ENCODE results near the gene TMEM218.

Gene TMEM218

GRCh38 chr11:125084761-125085231, 26.6 kb downstream of the TMEM218 start:
- Histone ChIP-seq H3K9me3 (ENCODE audit: control insufficient read depth in 2 of 2, low read length in 2 of 2) (no peaks in the 10 kb centered on the region), H3K27ac (ENCODE audit: low read depth in 2 of 2, low read length in 2 of 2) (no peak overlapping the region), H3K9ac (ENCODE audit: low read depth in 1 of 2, low read length in 2 of 2) (no peak overlapping the region), H3K36me3 (ENCODE audit: control insufficient read depth in 2 of 2, insufficient read depth in 2 of 2, low read length in 2 of 2) (no peaks in the 10 kb centered on the region), H3K4me1 (ENCODE audit: control insufficient read depth in 2 of 2, insufficient read depth in 2 of 2, low read length in 2 of 2) (no peaks in the 10 kb centered on the region), H3K27me3 (ENCODE audit: control insufficient read depth in 2 of 2, insufficient read depth in 2 of 2, low read length in 2 of 2) (no peaks in the 10 kb centered on the region), H3K4me3 (ENCODE audit: low read length in 2 of 2) (no peak overlapping the region)

GRCh38 chr11:125084057-125084416, 27.4 kb downstream of the TMEM218 start:
- Histone ChIP-seq H3K9ac (ENCODE audit: low read depth in 1 of 2, low read length in 2 of 2) (no peak overlapping the region), H3K4me1 (ENCODE audit: control insufficient read depth in 2 of 2, insufficient read depth in 2 of 2, low read length in 2 of 2) (no peaks in the 10 kb centered on the region)

GRCh38 chr11:125083312-125084056, 27.9 kb downstream of the TMEM218 start:
- no peaks in the 10 kb centered on the region for H3K27me3 ChIP-seq (ENCODE audit: control insufficient read depth in 2 of 2, insufficient read depth in 2 of 2, low read length in 2 of 2)
- no peak overlapping the region for H3K27ac ChIP-seq (ENCODE audit: low read depth in 2 of 2, low read length in 2 of 2)
- no peaks in the 10 kb centered on the region for H3K36me3 ChIP-seq (ENCODE audit: control insufficient read depth in 2 of 2, insufficient read depth in 2 of 2, low read length in 2 of 2)
- H3K4me3 ChIP-seq (ENCODE audit: low read length in 2 of 2), result no peak overlapping the region
- H3K9ac ChIP-seq (ENCODE audit: low read depth in 1 of 2, low read length in 2 of 2), result no peak overlapping the region
- H3K9me3 ChIP-seq (ENCODE audit: control insufficient read depth in 2 of 2, low read length in 2 of 2), result no peaks in the 10 kb centered on the region
- H3K4me1 ChIP-seq (ENCODE audit: control insufficient read depth in 2 of 2, insufficient read depth in 2 of 2, low read length in 2 of 2), result no peaks in the 10 kb centered on the region

More at GRCh38 chr11:125084057-125084416, 27.4 kb downstream of the TMEM218 start:
- Histone ChIP-seq H3K27ac (ENCODE audit: low read depth in 2 of 2, low read length in 2 of 2) (no peak overlapping the region), H3K36me3 (ENCODE audit: control insufficient read depth in 2 of 2, insufficient read depth in 2 of 2, low read length in 2 of 2) (no peaks in the 10 kb centered on the region), H3K27me3 (ENCODE audit: control insufficient read depth in 2 of 2, insufficient read depth in 2 of 2, low read length in 2 of 2) (no peaks in the 10 kb centered on the region), H3K9me3 (ENCODE audit: control insufficient read depth in 2 of 2, low read length in 2 of 2) (no peaks in the 10 kb centered on the region), H3K4me3 (ENCODE audit: low read length in 2 of 2) (no peak overlapping the region)

- H3K36me3 ChIP-seq (ENCODE audit: control insufficient read depth in 2 of 2, insufficient read depth in 2 of 2, low read length in 2 of 2), result no peaks in the 10 kb centered on the region
- H3K9me3 ChIP-seq (ENCODE audit: control insufficient read depth in 2 of 2, low read length in 2 of 2), result no peaks in the 10 kb centered on the region
- no peaks in the 10 kb centered on the region for H3K27me3 ChIP-seq (ENCODE audit: control insufficient read depth in 2 of 2, insufficient read depth in 2 of 2, low read length in 2 of 2)
- H3K4me3 ChIP-seq (ENCODE audit: low read length in 2 of 2), result no peak overlapping the region
- no peak overlapping the region for H3K9ac ChIP-seq (ENCODE audit: low read depth in 1 of 2, low read length in 2 of 2)
- no peak overlapping the region for H3K27ac ChIP-seq (ENCODE audit: low read depth in 2 of 2, low read length in 2 of 2)
- H3K4me1 ChIP-seq (ENCODE audit: control insufficient read depth in 2 of 2, insufficient read depth in 2 of 2, low read length in 2 of 2), result no peaks in the 10 kb centered on the region
Measured at GRCh38 chr11:125082611-125083311, 28.7 kb downstream of the TMEM218 start.

GRCh38 chr11:125082040-125082439, 29.4 kb downstream of the TMEM218 start:
- Histone ChIP-seq H3K9ac (ENCODE audit: low read depth in 1 of 2, low read length in 2 of 2) (no peak overlapping the region), H3K4me3 (ENCODE audit: low read length in 2 of 2) (no peak overlapping the region), H3K9me3 (ENCODE audit: control insufficient read depth in 2 of 2, low read length in 2 of 2) (no peaks in the 10 kb centered on the region), H3K36me3 (ENCODE audit: control insufficient read depth in 2 of 2, insufficient read depth in 2 of 2, low read length in 2 of 2) (no peaks in the 10 kb centered on the region), H3K27ac (ENCODE audit: low read depth in 2 of 2, low read length in 2 of 2) (no peak overlapping the region), H3K27me3 (ENCODE audit: control insufficient read depth in 2 of 2, insufficient read depth in 2 of 2, low read length in 2 of 2) (no peaks in the 10 kb centered on the region), H3K4me1 (ENCODE audit: control insufficient read depth in 2 of 2, insufficient read depth in 2 of 2, low read length in 2 of 2) (no peaks in the 10 kb centered on the region)

- Histone ChIP-seq H3K9me3 (ENCODE audit: control insufficient read depth in 2 of 2, low read length in 2 of 2) (no peaks in the 10 kb centered on the region), H3K27me3 (ENCODE audit: control insufficient read depth in 2 of 2, insufficient read depth in 2 of 2, low read length in 2 of 2) (no peaks in the 10 kb centered on the region), H3K9ac (ENCODE audit: low read depth in 1 of 2, low read length in 2 of 2) (no peak overlapping the region), H3K4me3 (ENCODE audit: low read length in 2 of 2) (no peak overlapping the region), H3K27ac (ENCODE audit: low read depth in 2 of 2, low read length in 2 of 2) (no peak overlapping the region), H3K4me1 (ENCODE audit: control insufficient read depth in 2 of 2, insufficient read depth in 2 of 2, low read length in 2 of 2) (no peaks in the 10 kb centered on the region), H3K36me3 (ENCODE audit: control insufficient read depth in 2 of 2, insufficient read depth in 2 of 2, low read length in 2 of 2) (no peaks in the 10 kb centered on the region)
Measured at GRCh38 chr11:125081098-125081798, 30.2 kb downstream of the TMEM218 start.

GRCh38 chr11:125080531-125080911, 30.9 kb downstream of the TMEM218 start:
- H3K27ac ChIP-seq (ENCODE audit: low read depth in 2 of 2, low read length in 2 of 2), result no peak overlapping the region
- no peaks in the 10 kb centered on the region for H3K27me3 ChIP-seq (ENCODE audit: control insufficient read depth in 2 of 2, insufficient read depth in 2 of 2, low read length in 2 of 2)
- H3K36me3 ChIP-seq (ENCODE audit: control insufficient read depth in 2 of 2, insufficient read depth in 2 of 2, low read length in 2 of 2), result no peaks in the 10 kb centered on the region
- H3K4me1 ChIP-seq (ENCODE audit: control insufficient read depth in 2 of 2, insufficient read depth in 2 of 2, low read length in 2 of 2), result no peaks in the 10 kb centered on the region
- no peak overlapping the region for H3K9ac ChIP-seq (ENCODE audit: low read depth in 1 of 2, low read length in 2 of 2)
- H3K4me3 ChIP-seq (ENCODE audit: low read length in 2 of 2), result no peak overlapping the region
- no peaks in the 10 kb centered on the region for H3K9me3 ChIP-seq (ENCODE audit: control insufficient read depth in 2 of 2, low read length in 2 of 2)

GRCh38 chr11:125079878-125080530, 31.4 kb downstream of the TMEM218 start:
- Histone ChIP-seq H3K36me3 (ENCODE audit: control insufficient read depth in 2 of 2, insufficient read depth in 2 of 2, low read length in 2 of 2) (no peaks in the 10 kb centered on the region), H3K27ac (ENCODE audit: low read depth in 2 of 2, low read length in 2 of 2) (no peak overlapping the region), H3K4me1 (ENCODE audit: control insufficient read depth in 2 of 2, insufficient read depth in 2 of 2, low read length in 2 of 2) (no peaks in the 10 kb centered on the region), H3K4me3 (ENCODE audit: low read length in 2 of 2) (no peak overlapping the region), H3K9ac (ENCODE audit: low read depth in 1 of 2, low read length in 2 of 2) (no peak overlapping the region), H3K9me3 (ENCODE audit: control insufficient read depth in 2 of 2, low read length in 2 of 2) (no peaks in the 10 kb centered on the region), H3K27me3 (ENCODE audit: control insufficient read depth in 2 of 2, insufficient read depth in 2 of 2, low read length in 2 of 2) (no peaks in the 10 kb centered on the region)

GRCh38 chr11:125079151-125079877, 32.1 kb downstream of the TMEM218 start:
- H3K27me3 ChIP-seq (ENCODE audit: control insufficient read depth in 2 of 2, insufficient read depth in 2 of 2, low read length in 2 of 2), result no peaks in the 10 kb centered on the region
- H3K4me3 ChIP-seq (ENCODE audit: low read length in 2 of 2), result no peak overlapping the region
- no peaks in the 10 kb centered on the region for H3K36me3 ChIP-seq (ENCODE audit: control insufficient read depth in 2 of 2, insufficient read depth in 2 of 2, low read length in 2 of 2)
- H3K27ac ChIP-seq (ENCODE audit: low read depth in 2 of 2, low read length in 2 of 2), result no peak overlapping the region
- no peak overlapping the region for H3K9ac ChIP-seq (ENCODE audit: low read depth in 1 of 2, low read length in 2 of 2)
- no peaks in the 10 kb centered on the region for H3K9me3 ChIP-seq (ENCODE audit: control insufficient read depth in 2 of 2, low read length in 2 of 2)
- H3K4me1 ChIP-seq (ENCODE audit: control insufficient read depth in 2 of 2, insufficient read depth in 2 of 2, low read length in 2 of 2), result no peaks in the 10 kb centered on the region

Data from mucosa of rectum (tissue), 2 donors.